ENCODE data around the gene DNAJC5.

Gene DNAJC5

DNA sequence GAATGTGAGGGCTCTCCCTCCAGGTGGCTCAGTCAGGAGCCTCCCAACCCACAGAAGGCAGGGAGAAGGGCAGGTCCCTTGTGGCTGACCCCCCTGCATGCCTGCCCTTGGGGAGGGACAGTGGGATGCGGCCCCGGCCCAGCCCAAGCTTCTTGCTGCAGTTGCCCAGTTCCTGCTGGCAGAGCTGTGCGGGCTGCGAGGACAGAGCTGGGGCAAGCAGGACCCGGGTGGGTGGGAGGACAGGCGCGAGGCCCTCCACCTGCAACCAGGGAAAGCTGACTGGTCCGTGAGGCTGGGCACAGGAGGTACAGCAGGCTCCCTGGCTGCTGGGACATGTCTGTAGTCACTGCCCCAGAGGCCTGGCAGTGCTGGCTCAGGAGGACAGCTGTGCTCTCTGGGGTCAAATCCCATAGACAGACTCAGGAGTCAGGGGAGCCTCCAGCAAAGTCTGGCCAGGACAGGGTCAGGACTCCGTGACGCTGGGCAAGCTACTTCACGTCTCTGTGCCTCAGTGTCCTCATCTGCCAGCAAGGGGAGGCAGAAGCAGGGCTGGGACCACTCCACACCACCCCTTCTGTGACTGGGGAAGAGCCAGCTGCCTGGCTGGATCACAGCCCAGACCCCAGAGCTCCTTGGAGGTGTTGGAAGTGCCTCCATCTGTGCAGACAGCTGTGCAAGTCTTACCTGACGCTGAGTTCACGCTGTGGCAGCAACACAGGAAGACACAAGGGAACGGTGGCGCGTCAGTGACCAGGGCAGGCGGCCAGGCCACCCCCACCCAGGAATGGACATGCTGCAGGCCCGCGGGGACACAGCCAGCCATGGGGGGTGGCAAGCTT, 48.3 kb downstream of the DNAJC5 start:
- DNase-seq (ENCODE audit: low read depth) = no peak
- TF ChIP-seq, protein P1, sequence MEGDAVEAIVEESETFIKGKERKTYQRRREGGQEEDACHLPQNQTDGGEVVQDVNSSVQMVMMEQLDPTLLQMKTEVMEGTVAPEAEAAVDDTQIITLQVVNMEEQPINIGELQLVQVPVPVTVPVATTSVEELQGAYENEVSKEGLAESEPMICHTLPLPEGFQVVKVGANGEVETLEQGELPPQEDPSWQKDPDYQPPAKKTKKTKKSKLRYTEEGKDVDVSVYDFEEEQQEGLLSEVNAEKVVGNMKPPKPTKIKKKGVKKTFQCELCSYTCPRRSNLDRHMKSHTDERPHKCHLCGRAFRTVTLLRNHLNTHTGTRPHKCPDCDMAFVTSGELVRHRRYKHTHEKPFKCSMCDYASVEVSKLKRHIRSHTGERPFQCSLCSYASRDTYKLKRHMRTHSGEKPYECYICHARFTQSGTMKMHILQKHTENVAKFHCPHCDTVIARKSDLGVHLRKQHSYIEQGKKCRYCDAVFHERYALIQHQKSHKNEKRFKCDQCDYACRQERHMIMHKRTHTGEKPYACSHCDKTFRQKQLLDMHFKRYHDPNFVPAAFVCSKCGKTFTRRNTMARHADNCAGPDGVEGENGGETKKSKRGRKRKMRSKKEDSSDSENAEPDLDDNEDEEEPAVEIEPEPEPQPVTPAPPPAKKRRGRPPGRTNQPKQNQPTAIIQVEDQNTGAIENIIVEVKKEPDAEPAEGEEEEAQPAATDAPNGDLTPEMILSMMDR (conservative IDR thresholded peaks at IDR 0.05; ENCODE audit: control insufficient read depth, insufficient read depth, low read depth, low read length) = no peak
- H3K4me3 ChIP-seq (ENCODE audit: control insufficient read depth, low read depth, low read length) = no peak overlapping the region

DNA sequence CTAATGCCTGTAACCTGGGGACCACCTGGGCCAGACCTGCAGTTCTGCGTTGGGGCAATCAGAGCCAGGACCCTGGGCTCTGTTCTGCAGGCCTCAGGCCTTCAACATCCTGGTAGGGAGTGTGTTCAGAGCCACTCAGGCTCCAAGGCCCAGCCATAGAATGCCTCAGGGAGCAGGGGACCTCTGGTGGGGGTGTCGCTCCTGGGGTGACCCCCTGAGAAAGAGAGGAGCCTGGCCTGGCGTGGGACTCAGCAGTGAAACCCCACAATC, 48.8 kb downstream of the DNAJC5 start:
- DNase-seq (ENCODE audit: low read depth) = no peak
- TF ChIP-seq, protein P1 (conservative IDR thresholded peaks at IDR 0.05; ENCODE audit: control insufficient read depth, insufficient read depth, low read depth, low read length) = no peak
- H3K4me3 ChIP-seq (ENCODE audit: control insufficient read depth, low read depth, low read length) = no peak overlapping the region

DNA sequence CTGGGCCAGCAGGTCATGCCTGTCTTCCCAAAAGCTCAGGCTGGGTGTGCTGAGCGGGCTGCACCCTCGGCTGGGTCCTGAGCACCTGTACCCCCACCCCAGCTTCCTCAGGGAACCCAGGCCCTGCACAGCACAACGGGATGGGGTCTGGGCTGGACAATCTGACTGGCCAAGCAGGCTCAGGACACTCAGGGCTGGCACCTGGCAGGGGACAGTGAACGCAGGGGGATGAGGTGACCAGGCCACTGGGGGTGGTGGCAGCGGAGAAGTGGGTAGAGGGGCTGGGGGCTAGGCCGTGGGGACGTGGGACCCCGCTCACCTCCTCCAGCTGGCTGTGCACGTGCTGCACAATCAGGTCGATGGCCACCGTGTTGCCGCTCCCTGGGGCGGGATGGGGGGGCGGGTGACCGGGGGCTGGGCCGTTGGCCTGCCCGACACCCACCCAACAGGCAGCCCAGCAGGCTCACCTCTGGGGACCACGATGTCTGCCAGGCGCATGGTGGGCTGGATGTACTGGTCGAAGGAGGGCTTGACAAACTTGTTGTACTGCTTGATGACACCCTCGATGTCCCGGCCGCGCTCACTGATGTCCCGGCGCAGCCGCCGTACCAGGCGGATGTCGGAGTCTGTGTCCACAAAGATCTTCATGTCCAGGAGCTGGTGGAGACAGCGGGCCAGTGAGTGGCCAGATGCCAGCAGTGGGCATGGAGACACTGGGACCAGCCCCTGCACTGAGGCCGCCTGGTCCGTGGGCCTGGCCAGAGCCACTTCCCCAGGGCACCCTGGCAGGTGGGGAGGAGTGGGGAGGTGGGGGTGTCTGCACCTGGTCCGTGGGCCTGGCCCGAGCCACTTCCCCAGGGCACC, 49.4 kb downstream of the DNAJC5 start:
- TF ChIP-seq, protein P1 (conservative IDR thresholded peaks at IDR 0.05; ENCODE audit: control insufficient read depth, insufficient read depth, low read depth, low read length) = no peak
- DNase-seq (ENCODE audit: low read depth) = no peak
- H3K4me3 ChIP-seq (ENCODE audit: control insufficient read depth, low read depth, low read length) = no peak overlapping the region

DNA sequence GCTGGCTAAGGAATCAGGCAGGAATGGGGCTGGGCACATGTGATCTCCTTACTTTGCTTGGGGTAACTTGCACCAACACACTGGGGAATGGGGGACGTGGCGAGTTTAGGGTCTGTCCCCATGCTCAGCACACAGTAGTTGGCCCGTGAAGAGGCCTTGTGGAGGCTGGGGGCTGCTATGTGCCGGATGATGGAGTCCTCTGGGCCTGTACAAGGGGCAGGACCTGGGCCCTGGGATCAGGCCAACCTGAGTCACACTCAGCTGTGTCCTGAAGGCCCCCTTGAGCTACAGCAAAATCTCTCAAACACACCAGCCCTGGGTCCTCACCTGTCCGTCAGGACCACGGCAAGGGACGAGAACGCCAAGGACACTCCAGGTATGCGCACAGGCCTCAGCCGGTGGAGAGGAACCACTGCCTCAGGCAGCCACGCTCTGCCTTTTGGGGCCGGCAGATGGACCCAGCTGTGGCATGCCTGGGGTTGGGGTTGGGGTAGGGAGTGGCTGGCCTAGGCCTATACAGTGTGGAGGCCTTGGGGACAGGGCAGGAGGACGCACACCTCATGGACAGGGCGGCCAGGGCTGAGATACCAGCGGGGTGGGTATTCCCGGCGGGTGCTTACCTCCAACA, 50.2 kb downstream of the DNAJC5 start:
- H3K4me3 ChIP-seq (ENCODE audit: control insufficient read depth, low read depth, low read length) = no peak overlapping the region
- TF ChIP-seq, protein P1 (conservative IDR thresholded peaks at IDR 0.05; ENCODE audit: control insufficient read depth, insufficient read depth, low read depth, low read length) = no peak
- no peak for DNase-seq (ENCODE audit: low read depth)

DNA sequence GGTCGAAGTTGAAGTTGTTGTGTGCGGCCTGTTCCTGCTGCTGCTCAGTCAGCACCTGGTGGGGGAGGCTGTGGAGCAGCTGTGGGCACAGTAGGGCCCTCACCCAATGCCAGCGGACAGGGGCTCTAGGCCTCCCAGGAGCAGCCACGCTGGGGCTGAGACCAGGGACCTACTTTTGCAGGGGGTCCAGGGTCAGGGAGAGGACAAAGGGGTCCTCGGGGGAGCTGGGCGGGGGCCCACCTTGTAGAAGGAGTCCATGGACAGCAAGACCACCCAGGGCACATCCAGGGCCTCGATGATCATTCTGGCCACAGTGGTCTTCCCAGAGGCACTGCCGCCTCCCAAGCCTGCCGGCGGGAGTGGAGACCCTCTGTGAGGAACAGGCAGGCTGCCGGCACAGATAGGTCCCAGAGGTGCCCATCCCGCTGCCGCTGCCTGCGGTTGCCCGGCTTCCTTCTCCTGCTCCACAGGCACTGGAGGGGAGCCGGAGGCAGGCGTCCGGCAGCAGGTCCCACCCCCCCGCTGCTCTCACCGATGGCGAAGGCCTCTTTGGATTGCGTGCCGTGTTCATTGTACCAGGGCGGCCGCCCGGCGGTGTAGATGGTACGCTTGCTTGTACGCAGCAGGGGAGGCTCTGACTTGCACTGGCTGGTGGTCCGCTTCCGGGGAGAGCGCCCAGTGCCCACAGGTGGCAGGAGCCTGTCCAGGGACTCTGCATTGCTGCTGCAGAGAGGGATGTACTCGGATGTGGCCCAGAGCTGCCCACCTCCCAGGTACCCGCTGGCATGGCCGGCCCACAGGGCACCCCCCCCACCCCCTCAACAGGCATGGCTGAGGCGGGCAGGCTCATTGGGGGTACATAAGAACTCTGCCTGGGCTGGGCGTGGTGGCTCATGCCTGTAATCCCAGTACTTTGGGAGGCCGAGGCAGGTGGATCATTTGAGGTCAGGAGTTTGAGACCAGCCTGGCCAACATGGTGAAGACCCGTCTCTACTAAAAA, 51.3 kb downstream of the DNAJC5 start:
- DNase-seq (ENCODE audit: low read depth) = no peak

More for the DNA sequence above, 51.3 kb downstream of the DNAJC5 start:
- no peak overlapping the region for H3K4me3 ChIP-seq (ENCODE audit: control insufficient read depth, low read depth, low read length)
- TF ChIP-seq, protein P1 (conservative IDR thresholded peaks at IDR 0.05; ENCODE audit: control insufficient read depth, insufficient read depth, low read depth, low read length) = no peak
